ENCODE results near the gene PDCD4.
A peak's percentile ranks its signal among the peaks of the same experiment; 100 is the strongest.

PDCD4 gene

GRCh38 chr10:110871298-110872084 is at the start of gene PDCD4:
PDCD4 (plus strand) TSS chr10:110871928; CDS start chr10:110876028, 4,100 bp downstream.
- DNase-seq (ENCODE audit: low read depth): peak; percentile 94

GRCh38 chr10:110822035-110822711 is 49.6 kb upstream of the PDCD4 start:
- no peak for DNase-seq (ENCODE audit: low read depth)

- DNase-seq (ENCODE audit: low read depth): no peak
Observed at GRCh38 chr10:110822712-110823311, 48.9 kb upstream of the PDCD4 start.

GRCh38 chr10:110824152-110824441 is 47.6 kb upstream of the PDCD4 start:
- DNase-seq (ENCODE audit: low read depth): no peak

- no peak for DNase-seq (ENCODE audit: low read depth)
Observed at GRCh38 chr10:110824660-110825059, 47.1 kb upstream of the PDCD4 start.

- no peak for DNase-seq (ENCODE audit: low read depth)
Observed at GRCh38 chr10:110825508-110825907, 46.2 kb upstream of the PDCD4 start.

- DNase-seq (ENCODE audit: low read depth): no peak
Observed at GRCh38 chr10:110827410-110827809, 44.3 kb upstream of the PDCD4 start.

GRCh38 chr10:110827875-110828274 is 43.9 kb upstream of the PDCD4 start:
- DNase-seq (ENCODE audit: low read depth): no peak

- no peak for DNase-seq (ENCODE audit: low read depth)
Observed at GRCh38 chr10:110828525-110828924, 43.2 kb upstream of the PDCD4 start.

GRCh38 chr10:110829721-110830410 is 41.9 kb upstream of the PDCD4 start:
- DNase-seq (ENCODE audit: low read depth): no peak

GRCh38 chr10:110833234-110833940 is 38.3 kb upstream of the PDCD4 start:
- no peak for DNase-seq (ENCODE audit: low read depth)

GRCh38 chr10:110833941-110834628 is 37.6 kb upstream of the PDCD4 start:
- DNase-seq (ENCODE audit: low read depth): no peak

GRCh38 chr10:110834629-110835301 is 37.0 kb upstream of the PDCD4 start:
- no peak for DNase-seq (ENCODE audit: low read depth)

- no peak for DNase-seq (ENCODE audit: low read depth)
Observed at GRCh38 chr10:110835841-110836240, 35.9 kb upstream of the PDCD4 start.

- DNase-seq (ENCODE audit: low read depth): no peak
Observed at GRCh38 chr10:110836706-110837105, 35.0 kb upstream of the PDCD4 start.

GRCh38 chr10:110837418-110838171 is 34.1 kb upstream of the PDCD4 start:
- no peak for DNase-seq (ENCODE audit: low read depth)

- no peak for DNase-seq (ENCODE audit: low read depth)
Observed at GRCh38 chr10:110840225-110840922, 31.4 kb upstream of the PDCD4 start.

GRCh38 chr10:110840923-110841428 is 30.8 kb upstream of the PDCD4 start:
- DNase-seq (ENCODE audit: low read depth): no peak

GRCh38 chr10:110841767-110842267 is 29.9 kb upstream of the PDCD4 start:
- no peak for DNase-seq (ENCODE audit: low read depth)

Measured in stimulated activated CD8-positive, alpha-beta memory T cell treated with anti-CD3 and anti-CD28 coated beads, Interleukin-4, amount 100 ng/mL, for 24 hours (primary cell).